ENCODE data around the gene RAD51B. TPM values are rescaled to one million over a fixed set of nuclear protein-coding genes. Genes with fewer than 3 reads are reported as not detected.

Gene RAD51B
- total RNA-seq, 1 experiment from 2014 or later, result 29.9 TPM

- ChIA-PET POLR2A (ENCODE audit: unreplicated experiment) (no interaction called here), CTCF (no interaction called here)
- no peak overlapping the region for H3K4me2 ChIP-seq
- H3K27me3 ChIP-seq (ENCODE audit: insufficient read depth, low read depth), result no peaks in the 10 kb centered on the region
- no peak for DNase-seq
- peaks cover 28% of the 10 kb centered on the region; the same call in 1 of the 2 replicates for H3F3A ChIP-seq (ENCODE audit: insufficient read depth, low read depth)
- H3K4me3 ChIP-seq, result no peak overlapping the region
- TF ChIP-seq CTCF (conservative IDR thresholded peaks at IDR 0.05) (no peak), EZH2 (IDR thresholded peaks at IDR 0.05; ENCODE audit: low read depth) (no peak)
- H3K79me2 ChIP-seq (ENCODE audit: low read depth), result no peaks in the 10 kb centered on the region
- H3K9me3 ChIP-seq (ENCODE audit: insufficient read depth, low read depth), result peaks cover 9% of the 10 kb centered on the region
- no peaks in the 10 kb centered on the region for H3K9me2 ChIP-seq (ENCODE audit: insufficient read depth)
- H4K20me1 ChIP-seq (ENCODE audit: insufficient read depth), result no peaks in the 10 kb centered on the region
- H3K4me1 ChIP-seq (replicated peaks; ENCODE audit: insufficient read depth), result peaks cover 28% of the 10 kb centered on the region
- no peaks in the 10 kb centered on the region for H3K36me3 ChIP-seq (ENCODE audit: low read depth)
- BruUV-seq (replicated peaks), result no TSS peak
- H3K27ac ChIP-seq, result no peak overlapping the region
- intact Hi-C loops (cut with micrococcal nuclease; ENCODE audit: unreplicated experiment), result no loop called here
- H2AFZ ChIP-seq, result no peak overlapping the region
These were observed 564.8 kb downstream of the RAD51B start for GRCh38 chr14:68384335-68384734.

- Histone ChIP-seq H3K4me3 (no peak overlapping the region), H3K9me3 (ENCODE audit: insufficient read depth, low read depth) (peaks cover 9% of the 10 kb centered on the region; the same call in 1 of the 2 replicates), H4K20me1 (ENCODE audit: insufficient read depth) (no peaks in the 10 kb centered on the region), H3K4me1 (replicated peaks; ENCODE audit: insufficient read depth) (peaks cover 23% of the 10 kb centered on the region), H3K9me2 (ENCODE audit: insufficient read depth) (no peaks in the 10 kb centered on the region), H3K4me2 (no peak overlapping the region), H2AFZ (no peak overlapping the region), H3K27ac (no peak overlapping the region), H3K79me2 (ENCODE audit: low read depth) (no peaks in the 10 kb centered on the region), H3K36me3 (ENCODE audit: low read depth) (no peaks in the 10 kb centered on the region), H3F3A (ENCODE audit: insufficient read depth, low read depth) (peaks cover 23% of the 10 kb centered on the region; the same call in 1 of the 2 replicates), H3K27me3 (ENCODE audit: insufficient read depth, low read depth) (no peaks in the 10 kb centered on the region)
- ChIA-PET CTCF (no interaction called here), POLR2A (ENCODE audit: unreplicated experiment) (interaction anchor here (0.5 kb wide), 1 partner anchor 358 kb away, joined by 6 read pairs; no protein-coding TSS in a partner anchor)
- TF ChIP-seq CTCF (conservative IDR thresholded peaks at IDR 0.05) (no peak), EZH2 (IDR thresholded peaks at IDR 0.05; ENCODE audit: low read depth) (no peak)
- intact Hi-C loops (cut with micrococcal nuclease; ENCODE audit: unreplicated experiment), result no loop called here
- no peak for DNase-seq
- no TSS peak for BruUV-seq (replicated peaks)
These were observed 565.3 kb downstream of the RAD51B start for GRCh38 chr14:68384881-68385280.

- ChIA-PET POLR2A (ENCODE audit: unreplicated experiment) (interaction anchor here (0.6 kb wide), 1 partner anchor 21 kb away, joined by 9 read pairs; no protein-coding TSS in a partner anchor), CTCF (no interaction called here)
- no peak overlapping the region for H2AFZ ChIP-seq
- H4K20me1 ChIP-seq (ENCODE audit: insufficient read depth), result no peaks in the 10 kb centered on the region
- H3K4me3 ChIP-seq, result no peak overlapping the region
- no peaks in the 10 kb centered on the region for H3K36me3 ChIP-seq (ENCODE audit: low read depth)
- peaks cover 7% of the 10 kb centered on the region for H3K4me1 ChIP-seq (replicated peaks; ENCODE audit: insufficient read depth)
- no peaks in the 10 kb centered on the region for H3K9me2 ChIP-seq (ENCODE audit: insufficient read depth)
- TF ChIP-seq EZH2 (IDR thresholded peaks at IDR 0.05; ENCODE audit: low read depth) (no peak), CTCF (conservative IDR thresholded peaks at IDR 0.05) (no peak)
- H3K27ac ChIP-seq, result no peak overlapping the region
- H3F3A ChIP-seq (ENCODE audit: insufficient read depth, low read depth), result peaks cover 11% of the 10 kb centered on the region; the same call in 1 of the 2 replicates
- BruUV-seq (replicated peaks), result no TSS peak
- intact Hi-C loops (cut with micrococcal nuclease; ENCODE audit: unreplicated experiment), result no loop called here
- H3K9me3 ChIP-seq (ENCODE audit: insufficient read depth, low read depth), result peaks cover 9% of the 10 kb centered on the region; the same call in 1 of the 2 replicates
- no peaks in the 10 kb centered on the region for H3K79me2 ChIP-seq (ENCODE audit: low read depth)
- DNase-seq, result no peak
- no peaks in the 10 kb centered on the region for H3K27me3 ChIP-seq (ENCODE audit: insufficient read depth, low read depth)
- H3K4me2 ChIP-seq, result no peak overlapping the region
These were observed 566.9 kb downstream of the RAD51B start for GRCh38 chr14:68386446-68386845.
